Liver (tissue), 9 donors: Measurements from ENCODE around the gene NDC1. TPM values are rescaled to one million over a fixed set of nuclear protein-coding genes. Genes with fewer than 3 reads are reported as not detected.

Source experiments
- DNase-seq: peaks from one replicate; pipeline ENCODE4 v3.0.0-alpha.2; 2017; ENCODE audit warnings: low spot score
- H3K27ac ChIP-seq, 2 donors: one replicate each; pipeline ENCODE4 v1.7.0; 2013; ENCODE audit warnings: inconsistent platforms in 2 of 2, low read length in 2 of 2, control low read depth in 1 of 2, low read depth in 1 of 2, mild to moderate bottlenecking in 1 of 2
- H3K27me3 ChIP-seq, 4 donors: one replicate each; pipeline versions ENCODE4 v1.6.1 to v1.7.0; 2013; ENCODE audit warnings: low read length in 3 of 4, inconsistent platforms in 1 of 4, mild to moderate bottlenecking in 1 of 4, moderate library complexity in 1 of 4; ENCODE audit not compliant: control insufficient read depth in 4 of 4, insufficient read depth in 4 of 4
- H3K36me3 ChIP-seq, 4 donors: one replicate each; pipeline versions ENCODE4 v1.6.1 to v1.7.0; 2013; ENCODE audit warnings: low read length in 3 of 4, mild to moderate bottlenecking in 3 of 4, low read depth in 1 of 4, moderate library complexity in 1 of 4; ENCODE audit not compliant: control insufficient read depth in 4 of 4, insufficient read depth in 3 of 4
- H3K4me1 ChIP-seq, 4 donors: one replicate each; pipeline versions ENCODE4 v1.6.1 to v1.7.0; 2013; ENCODE audit warnings: low read length in 3 of 4, mild to moderate bottlenecking in 3 of 4, moderate library complexity in 1 of 4; ENCODE audit not compliant: control insufficient read depth in 4 of 4, insufficient read depth in 4 of 4
- H3K4me3 ChIP-seq, 3 donors: one replicate each; pipeline versions ENCODE4 v1.6.1 to v1.7.0; 2013; ENCODE audit warnings: low read length in 3 of 3, control low read depth in 1 of 3, low read depth in 1 of 3, mild to moderate bottlenecking in 1 of 3
- H3K9ac ChIP-seq, 2 donors: one replicate each; pipeline ENCODE4 v1.7.0; 2013; ENCODE audit warnings: low read length in 2 of 2, mild to moderate bottlenecking in 2 of 2, moderate library complexity in 2 of 2, control low read depth in 1 of 2, low read depth in 1 of 2
- H3K9me3 ChIP-seq, 4 donors: one replicate each; pipeline versions ENCODE4 v1.6.1 to v1.7.0; 2013; ENCODE audit warnings: low read length in 3 of 4; ENCODE audit not compliant: control insufficient read depth in 4 of 4
- CTCF ChIP-seq: fragments of 150-350 bp; IDR thresholded peaks from 2 replicates; pipeline ENCODE4 v1.5.1; 2017; ENCODE audit warnings: improper control_type of control experiment, low read depth, low read length; ENCODE audit not compliant: missing input control
- EGR1 ChIP-seq, 2 donors: IDR thresholded peaks; 2 replicates each; pipeline ENCODE4 v1.6.1; 2016 to 2018; ENCODE audit warnings: antibody characterized with exemption in 2 of 2, low read depth in 2 of 2
- FOXA1 ChIP-seq: IDR thresholded peaks from 2 replicates; pipeline ENCODE4 v1.6.1; 2016; ENCODE audit warnings: antibody characterized with exemption
- FOXA2 ChIP-seq: IDR thresholded peaks from 2 replicates; pipeline ENCODE4 v1.6.1; 2016; ENCODE audit warnings: antibody characterized with exemption
- GABPA ChIP-seq, 2 donors: IDR thresholded peaks in 1 of 2; conservative IDR thresholded peaks in 1 of 2; 2 replicates each; pipeline ENCODE4 v1.6.1; 2016; ENCODE audit warnings: antibody characterized with exemption in 2 of 2, mild to moderate bottlenecking in 1 of 2, moderate library complexity in 1 of 2
- HNF4A ChIP-seq, 2 donors: conservative IDR thresholded peaks; 2 replicates each; pipeline ENCODE4 v1.6.1; 2016; ENCODE audit warnings: antibody characterized with exemption in 2 of 2, mild to moderate bottlenecking in 2 of 2
- HNF4G ChIP-seq: IDR thresholded peaks from 2 replicates; pipeline ENCODE4 v1.6.1; 2016; ENCODE audit warnings: antibody characterized with exemption
- JUND ChIP-seq, 2 donors: IDR thresholded peaks; 2 replicates each; pipeline ENCODE4 v1.6.1; 2016; ENCODE audit warnings: antibody characterized with exemption in 2 of 2
- MAX ChIP-seq: IDR thresholded peaks from 2 replicates; pipeline ENCODE4 v1.6.1; 2016; ENCODE audit warnings: antibody characterized with exemption
- NR2F2 ChIP-seq: IDR thresholded peaks from 2 replicates; pipeline ENCODE4 v1.6.1; 2016; ENCODE audit warnings: antibody characterized with exemption
- RAD21 ChIP-seq, 2 donors: IDR thresholded peaks; 2 replicates each; pipeline ENCODE4 v1.6.1; 2016; ENCODE audit warnings: antibody characterized with exemption in 2 of 2, mild to moderate bottlenecking in 2 of 2
- REST ChIP-seq: IDR thresholded peaks from 2 replicates; pipeline ENCODE4 v1.6.1; 2016; ENCODE audit warnings: antibody characterized with exemption, mild to moderate bottlenecking
- RXRA ChIP-seq, 2 donors: IDR thresholded peaks; 2 replicates each; pipeline ENCODE4 v1.6.1; 2017 to 2018; ENCODE audit warnings: antibody characterized with exemption in 2 of 2, mild to moderate bottlenecking in 1 of 2
- SP1 ChIP-seq: IDR thresholded peaks from 2 replicates; pipeline ENCODE4 v1.6.1; 2018; ENCODE audit warnings: antibody characterized with exemption, mild to moderate bottlenecking
- TAF1 ChIP-seq: conservative IDR thresholded peaks from 2 replicates; pipeline ENCODE4 v1.6.1; 2016; ENCODE audit warnings: antibody characterized with exemption, mild to moderate bottlenecking
- YY1 ChIP-seq: IDR thresholded peaks from 2 replicates; pipeline ENCODE4 v1.6.1; 2016; ENCODE audit warnings: antibody characterized with exemption, mild to moderate bottlenecking
- WGBS: extraction: QIAGEN DNeasy Blood & Tissue Kit; methylation state at CpG from one replicate; pipeline ENCODE4 v1.1.7; 2013; 5-methylcytosine and 5-hydroxymethylcytosine counted together
- polyA plus RNA-seq, 2 donors: library from polyadenylated mRNA; stranded (reverse) in 1 of 2; unstranded in 1 of 2; fragments of 200-250 nt in 1 of 2; fragments of >200 nt in 1 of 2; fragmentation: Nextera tagmentation in 1 of 2; extraction: Ambion mirVana in 1 of 2; gene quantifications; one replicate each; pipeline versions ENCODE4 v1.2.1 to v1.2.3, GENCODE V29; 2013 to 2015
- total RNA-seq, 2 donors: library from RNA; depleted of rRNA; stranded (reverse); fragments of >200 nt; gene quantifications; one replicate each; pipeline ENCODE4 v1.2.3, GENCODE V29; 2014
- TF ChIP-seq, protein P1 (sequence below): IDR thresholded peaks from 2 replicates; pipeline ENCODE4 v1.6.1; 2016; ENCODE audit warnings: antibody characterized with exemption
- donor health status: healthy.
- donor health status: healthy.
- donor health status: healthy.
- donor health status: healthy.
- donor health status: healthy.

The NDC1 gene
- total and polyA plus RNA-seq, 4 donors: 2.2 to 17.9 (median 5.8) TPM

DNA sequence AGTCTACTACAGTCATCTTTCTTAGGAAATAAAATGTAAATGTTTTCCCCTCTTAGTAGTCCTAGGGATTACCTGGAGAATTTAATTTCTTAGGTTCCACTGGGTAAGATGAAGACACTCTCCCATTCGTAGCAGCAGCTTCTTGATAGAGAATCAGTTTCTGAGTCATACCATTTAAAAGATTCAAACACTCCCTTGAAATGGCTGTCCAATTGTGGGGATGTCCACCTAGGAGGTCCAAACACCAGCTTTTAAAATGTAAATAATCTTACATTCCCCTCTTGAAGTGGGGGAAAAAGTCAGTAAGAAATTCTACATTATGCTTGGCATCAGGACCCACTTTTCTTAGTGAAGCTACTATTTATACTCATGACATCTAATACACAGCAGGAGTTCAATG lies 37.5 kb downstream of the NDC1 start:
- no peak for DNase-seq
- no peak overlapping the region for H3K9ac ChIP-seq
- 96% methylated on average over 1 of the region's 1 CpG for WGBS
- peaks cover 2 to 9% (median 6%) of the 10 kb centered on the region in 4 donors for H3K36me3 ChIP-seq
- H3K9me3 ChIP-seq: no peaks in the 10 kb centered on the region
- no peak overlapping the region for H3K27ac ChIP-seq
- no peak overlapping the region for H3K4me3 ChIP-seq
- TF ChIP-seq EGR1 (IDR thresholded peaks at IDR 0.05; ENCODE audit: low read depth in 2 of 2) (no peak), MAX (no peak), JUND (IDR thresholded peaks at IDR 0.05) (no peak), SP1 (no peak), FOXA2 (no peak), CTCF (no peak), HNF4A (conservative IDR thresholded peaks at IDR 0.05) (no peak), TAF1 (no peak), NR2F2 (no peak), YY1 (no peak), RAD21 (IDR thresholded peaks at IDR 0.05) (no peak), HNF4G (no peak), GABPA (IDR thresholded peaks at IDR 0.05 in 1 of 2, conservative IDR thresholded peaks at IDR 0.05 in 1 of 2) (no peak), RXRA (IDR thresholded peaks at IDR 0.05) (no peak)
- no peaks in the 10 kb centered on the region for H3K4me1 ChIP-seq
- H3K27me3 ChIP-seq: no peaks in the 10 kb centered on the region

GRCh38 chr1:53799141-53799540 lies 39.0 kb downstream of the NDC1 start:
- H3K4me1 ChIP-seq: no peaks in the 10 kb centered on the region
- H3K9me3 ChIP-seq: no peaks in the 10 kb centered on the region
- no peaks in the 10 kb centered on the region for H3K27me3 ChIP-seq
- no peak for DNase-seq
- H3K36me3 ChIP-seq: peaks cover 0 to 9% (median 4%) of the 10 kb centered on the region in 4 donors
- no peak overlapping the region for H3K9ac ChIP-seq
- no peak for TF ChIP-seq TAF1
- TF ChIP-seq HNF4A (conservative IDR thresholded peaks at IDR 0.05): no peak
- TF ChIP-seq HNF4G: no peak
- TF ChIP-seq MAX: no peak
- no peak for TF ChIP-seq YY1
- TF ChIP-seq CTCF: no peak
- TF ChIP-seq FOXA2: no peak
- TF ChIP-seq RAD21 (IDR thresholded peaks at IDR 0.05): no peak
- no peak for TF ChIP-seq EGR1 (IDR thresholded peaks at IDR 0.05; ENCODE audit: low read depth in 2 of 2)
- H3K4me3 ChIP-seq: no peak overlapping the region
- no peak overlapping the region for H3K27ac ChIP-seq
- WGBS: 88% methylated on average over 1 of the region's 1 CpG

DNA sequence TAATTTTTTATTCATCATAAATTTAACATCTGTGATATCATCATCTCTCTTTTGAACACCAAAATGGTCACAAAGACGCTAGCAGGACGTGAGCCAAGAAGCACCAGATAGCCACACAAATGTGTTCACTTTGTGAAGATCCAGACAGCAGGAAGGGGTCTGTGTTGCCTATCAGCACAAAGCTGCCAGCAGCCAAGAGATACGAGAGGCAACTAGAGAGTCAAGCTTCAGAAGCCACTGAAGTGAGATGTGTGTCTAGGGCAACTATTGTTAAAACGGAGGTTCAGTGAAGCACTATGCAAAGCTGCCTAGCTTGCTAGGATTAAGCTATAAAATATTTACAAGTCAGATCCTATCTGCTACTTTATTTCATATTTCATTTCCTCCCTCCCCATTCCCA lies 45.3 kb downstream of the NDC1 start:
- Histone ChIP-seq H3K4me3 (no peak overlapping the region), H3K36me3 (peaks cover 1 to 5% (median 3%) of the 10 kb centered on the region in 4 donors), H3K27ac (no peak overlapping the region), H3K9me3 (no peaks in the 10 kb centered on the region), H3K9ac (no peak overlapping the region), H3K27me3 (no peaks in the 10 kb centered on the region), H3K4me1 (no peaks in the 10 kb centered on the region)
- 88% methylated on average over 4 of the region's 4 CpGs for whole genome bisulfite sequencing
- DNase-seq: no peak
- TF ChIP-seq, protein P1, sequence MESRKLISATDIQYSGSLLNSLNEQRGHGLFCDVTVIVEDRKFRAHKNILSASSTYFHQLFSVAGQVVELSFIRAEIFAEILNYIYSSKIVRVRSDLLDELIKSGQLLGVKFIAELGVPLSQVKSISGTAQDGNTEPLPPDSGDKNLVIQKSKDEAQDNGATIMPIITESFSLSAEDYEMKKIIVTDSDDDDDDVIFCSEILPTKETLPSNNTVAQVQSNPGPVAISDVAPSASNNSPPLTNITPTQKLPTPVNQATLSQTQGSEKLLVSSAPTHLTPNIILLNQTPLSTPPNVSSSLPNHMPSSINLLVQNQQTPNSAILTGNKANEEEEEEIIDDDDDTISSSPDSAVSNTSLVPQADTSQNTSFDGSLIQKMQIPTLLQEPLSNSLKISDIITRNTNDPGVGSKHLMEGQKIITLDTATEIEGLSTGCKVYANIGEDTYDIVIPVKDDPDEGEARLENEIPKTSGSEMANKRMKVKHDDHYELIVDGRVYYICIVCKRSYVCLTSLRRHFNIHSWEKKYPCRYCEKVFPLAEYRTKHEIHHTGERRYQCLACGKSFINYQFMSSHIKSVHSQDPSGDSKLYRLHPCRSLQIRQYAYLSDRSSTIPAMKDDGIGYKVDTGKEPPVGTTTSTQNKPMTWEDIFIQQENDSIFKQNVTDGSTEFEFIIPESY: no peak
- no peak for TF ChIP-seq REST
- no peak for TF ChIP-seq TAF1
- TF ChIP-seq GABPA (IDR thresholded peaks at IDR 0.05 in 1 of 2, conservative IDR thresholded peaks at IDR 0.05 in 1 of 2): no peak
- no peak for TF ChIP-seq YY1
- TF ChIP-seq FOXA2: no peak
- TF ChIP-seq FOXA1: no peak
- TF ChIP-seq NR2F2: no peak
